ENCODE data around the gene TMEM178B.

TMEM178B gene

DNA sequence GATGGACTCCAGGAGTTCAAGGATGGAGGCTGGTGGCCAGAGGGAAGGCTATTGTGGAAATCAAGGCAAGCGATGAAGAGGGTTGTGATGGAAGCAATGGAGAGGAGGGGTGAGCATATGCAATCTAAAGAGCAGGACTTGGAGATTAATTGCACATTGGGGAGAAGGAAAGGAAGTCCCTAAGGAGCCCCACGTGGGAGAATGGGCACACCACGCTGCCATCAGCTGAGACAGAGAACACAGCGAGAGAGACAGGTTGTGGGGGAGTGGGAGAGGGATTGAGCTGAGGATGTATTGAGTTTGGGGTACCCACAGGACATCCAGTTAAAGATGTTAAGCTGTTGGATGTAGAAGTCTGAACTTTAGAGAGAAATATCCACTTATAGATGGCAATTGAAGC, 73.6 kb downstream of the TMEM178B start (continued):
- TF ChIP-seq ZNF837 (tag by site-specific recombination; IDR thresholded peaks at IDR 0.05) (no peak), ZBTB20 (tag by site-specific recombination; IDR thresholded peaks at IDR 0.05) (no peak), ZNF658 (tag by site-specific recombination; IDR thresholded peaks at IDR 0.05) (no peak), MEIS1 (CRISPR knock-in tag; IDR thresholded peaks at IDR 0.05; ENCODE audit: borderline replicate concordance) (no peak), PRDM1 (tag by site-specific recombination; IDR thresholded peaks at IDR 0.05) (no peak), ZNF529 (tag by site-specific recombination; IDR thresholded peaks at IDR 0.05; ENCODE audit: insufficient replicate concordance) (no peak), ZBTB48 (tag by site-specific recombination; IDR thresholded peaks at IDR 0.05) (no peak), SETDB1 (IDR thresholded peaks at IDR 0.05; ENCODE audit: insufficient read length, low read length) (no peak), ZNF571 (tag by site-specific recombination; IDR thresholded peaks at IDR 0.05) (no peak), ZNF544 (tag by site-specific recombination; IDR thresholded peaks at IDR 0.05) (no peak)

DNA sequence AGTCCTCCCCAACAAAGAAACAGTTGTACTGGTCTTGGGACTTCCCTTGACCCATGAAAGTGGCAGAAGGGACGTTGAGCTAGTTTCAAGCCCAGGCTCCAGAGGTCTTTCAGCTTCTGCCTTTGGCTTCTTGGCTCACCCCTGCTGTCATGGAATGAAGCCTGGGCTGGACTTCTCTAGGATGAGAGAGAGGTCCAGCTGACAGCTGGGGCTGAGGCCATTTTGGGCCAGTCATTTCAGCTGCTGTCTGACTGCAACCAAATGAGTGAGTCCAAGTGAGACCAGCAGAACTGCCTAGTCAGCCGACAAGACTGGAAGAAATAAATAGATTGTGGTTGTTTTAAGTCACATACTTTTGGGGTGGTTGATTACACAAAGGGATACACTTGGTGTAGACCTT, 76.6 kb downstream of the TMEM178B start:
- CTCF ChIA-PET, result interaction anchor here (0.7 kb wide), 1 partner anchor 22 kb away, joined by 3 read pairs; no protein-coding TSS in a partner anchor
- no peak for TF ChIP-seq EGR2 (tag by site-specific recombination; IDR thresholded peaks at IDR 0.05; ENCODE audit: low read depth)
- TF ChIP-seq ZNF341 (tag by site-specific recombination; IDR thresholded peaks at IDR 0.05; ENCODE audit: low read depth), result no peak
- TF ChIP-seq YY1 (tag by site-specific recombination; IDR thresholded peaks at IDR 0.05), result no peak
- no peak for TF ChIP-seq ZNF169 (tag by site-specific recombination; IDR thresholded peaks at IDR 0.05)
- TF ChIP-seq ZNF133 (tag by site-specific recombination; IDR thresholded peaks at IDR 0.05), result no peak
- TF ChIP-seq ZNF16 (tag by site-specific recombination; IDR thresholded peaks at IDR 0.05; ENCODE audit: low read depth), result no peak
- TF ChIP-seq ZNF19 (tag by site-specific recombination; IDR thresholded peaks at IDR 0.05; ENCODE audit: low read depth), result no peak
- TF ChIP-seq ZNF311 (tag by site-specific recombination; IDR thresholded peaks at IDR 0.05; ENCODE audit: borderline replicate concordance), result no peak
- TF ChIP-seq SP7 (tag by site-specific recombination; IDR thresholded peaks at IDR 0.05), result no peak
- no peak for TF ChIP-seq ZNF221 (tag by site-specific recombination; IDR thresholded peaks at IDR 0.05; ENCODE audit: borderline replicate concordance)
- no peak for TF ChIP-seq ZNF610 (tag by site-specific recombination; IDR thresholded peaks at IDR 0.05; ENCODE audit: borderline replicate concordance)
- TF ChIP-seq, protein P1, sequence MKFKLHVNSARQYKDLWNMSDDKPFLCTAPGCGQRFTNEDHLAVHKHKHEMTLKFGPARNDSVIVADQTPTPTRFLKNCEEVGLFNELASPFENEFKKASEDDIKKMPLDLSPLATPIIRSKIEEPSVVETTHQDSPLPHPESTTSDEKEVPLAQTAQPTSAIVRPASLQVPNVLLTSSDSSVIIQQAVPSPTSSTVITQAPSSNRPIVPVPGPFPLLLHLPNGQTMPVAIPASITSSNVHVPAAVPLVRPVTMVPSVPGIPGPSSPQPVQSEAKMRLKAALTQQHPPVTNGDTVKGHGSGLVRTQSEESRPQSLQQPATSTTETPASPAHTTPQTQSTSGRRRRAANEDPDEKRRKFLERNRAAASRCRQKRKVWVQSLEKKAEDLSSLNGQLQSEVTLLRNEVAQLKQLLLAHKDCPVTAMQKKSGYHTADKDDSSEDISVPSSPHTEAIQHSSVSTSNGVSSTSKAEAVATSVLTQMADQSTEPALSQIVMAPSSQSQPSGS (tag by site-specific recombination; IDR thresholded peaks at IDR 0.05; ENCODE audit: low read depth), result no peak
- TF ChIP-seq REST (tag by site-specific recombination; IDR thresholded peaks at IDR 0.05), result no peak
- TF ChIP-seq IKZF3 (tag by site-specific recombination; IDR thresholded peaks at IDR 0.05), result no peak
- TF ChIP-seq ZNF585B (tag by site-specific recombination; IDR thresholded peaks at IDR 0.05), result no peak
- TF ChIP-seq ZNF18 (tag by site-specific recombination; IDR thresholded peaks at IDR 0.05), result no peak
- POLR2A ChIA-PET, result no interaction called here

More for the DNA sequence above, 76.6 kb downstream of the TMEM178B start:
- H3K36me3 ChIP-seq (ENCODE audit: control insufficient read depth in 2 of 2, insufficient read depth in 1 of 2, low read length in 2 of 2), result no peaks in the 10 kb centered on the region
- no peak overlapping the region for H3K4me3 ChIP-seq (ENCODE audit: low read depth, low read length)
- no peaks in the 10 kb centered on the region for H3K9me3 ChIP-seq (ENCODE audit: control insufficient read depth, insufficient read depth, low read depth, low read length)
- H3K4me1 ChIP-seq (ENCODE audit: control insufficient read depth, insufficient read depth, low read length), result no peaks in the 10 kb centered on the region
- no peak overlapping the region for H3K27ac ChIP-seq (ENCODE audit: extremely low read depth, low read depth, low read length)
